HG03064 (cell line): ENCODE measurements around the gene IMP3.
"Not testable (repeated sequence)": the region's sequence is repeated elsewhere in the genome, so short reads cannot be mapped to it uniquely, and the experiment has no call there.

Experiments used
- ATAC-seq: cut with Tn5 transposase; IDR thresholded peaks from one replicate; pipeline ENCODE4 v1.9.1; 2021; ENCODE audit warnings: low read depth; ENCODE audit not compliant: unreplicated experiment

Gene IMP3

GRCh38 chr15:75639709-75640482 lies at the start of gene IMP3:
Gene IMP3, minus strand, starts transcription at chr15:75640224. Its CDS starts 56 bp downstream, at chr15:75640168.
- ATAC-seq: peak; percentile 93

- ATAC-seq: not testable (repeated sequence)
These were observed 49.4 kb upstream of the IMP3 start for GRCh38 chr15:75689429-75689828.

GRCh38 chr15:75688831-75689230 lies 48.8 kb upstream of the IMP3 start:
- ATAC-seq: no peak

GRCh38 chr15:75688278-75688557 lies 48.2 kb upstream of the IMP3 start:
- ATAC-seq: no peak

- no peak for ATAC-seq
These were observed 47.7 kb upstream of the IMP3 start for GRCh38 chr15:75687486-75688277.

GRCh38 chr15:75686212-75686642 lies 46.2 kb upstream of the IMP3 start:
- ATAC-seq: not testable (repeated sequence)

- ATAC-seq: no peak
These were observed 45.2 kb upstream of the IMP3 start for GRCh38 chr15:75685195-75685594.

- no peak for ATAC-seq
These were observed 44.6 kb upstream of the IMP3 start for GRCh38 chr15:75684648-75685047.

- not testable (repeated sequence) for ATAC-seq
These were observed 43.8 kb upstream of the IMP3 start for GRCh38 chr15:75683646-75684312.

GRCh38 chr15:75682181-75683135 lies 42.4 kb upstream of the IMP3 start:
- no peak for ATAC-seq

GRCh38 chr15:75680007-75680789 lies 40.2 kb upstream of the IMP3 start:
- no peak for ATAC-seq

- ATAC-seq: not testable (repeated sequence)
These were observed 38.3 kb upstream of the IMP3 start for GRCh38 chr15:75678324-75678690.

- ATAC-seq: no peak
These were observed 37.7 kb upstream of the IMP3 start for GRCh38 chr15:75677465-75678323.

GRCh38 chr15:75676688-75677464 lies 36.9 kb upstream of the IMP3 start:
- ATAC-seq: no peak

GRCh38 chr15:75675579-75676404 lies 35.8 kb upstream of the IMP3 start:
- ATAC-seq: no peak

GRCh38 chr15:75674366-75674765 lies 34.3 kb upstream of the IMP3 start:
- ATAC-seq: no peak
